ENCODE results near the gene JAZF1.
A peak's percentile ranks its signal among the peaks of the same experiment; 100 is the strongest.

JAZF1 gene

GRCh38 chr7:27999829-28000228, 180.8 kb downstream of the JAZF1 start:
- FAIRE-seq = no peak

GRCh38 chr7:27998382-27998781, 182.2 kb downstream of the JAZF1 start:
- FAIRE-seq = no peak

- no peak for FAIRE-seq
Measured at GRCh38 chr7:27997188-27997707, 183.3 kb downstream of the JAZF1 start.

DNA sequence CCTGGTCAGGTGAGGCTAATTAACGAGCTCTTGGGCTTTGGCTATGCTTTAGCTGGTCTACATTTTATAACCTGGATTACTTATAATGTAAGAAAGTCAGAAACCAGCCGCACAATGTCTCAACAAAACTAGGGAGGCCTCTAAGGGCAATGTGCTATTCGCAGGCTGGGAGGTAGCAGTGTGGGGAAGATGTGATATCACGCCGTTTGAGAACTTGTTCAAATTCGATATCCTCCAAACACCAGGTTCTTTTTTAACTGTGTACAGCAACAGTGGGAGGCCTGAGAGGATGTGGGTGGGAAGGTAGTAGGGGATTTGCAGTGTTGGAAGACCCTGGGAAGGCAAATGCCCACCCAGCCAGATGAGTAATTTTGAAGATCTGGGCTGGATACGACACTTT, 184.5 kb downstream of the JAZF1 start:
- no peak for FAIRE-seq

GRCh38 chr7:27995228-27995627, 185.4 kb downstream of the JAZF1 start:
- no peak for FAIRE-seq

DNA sequence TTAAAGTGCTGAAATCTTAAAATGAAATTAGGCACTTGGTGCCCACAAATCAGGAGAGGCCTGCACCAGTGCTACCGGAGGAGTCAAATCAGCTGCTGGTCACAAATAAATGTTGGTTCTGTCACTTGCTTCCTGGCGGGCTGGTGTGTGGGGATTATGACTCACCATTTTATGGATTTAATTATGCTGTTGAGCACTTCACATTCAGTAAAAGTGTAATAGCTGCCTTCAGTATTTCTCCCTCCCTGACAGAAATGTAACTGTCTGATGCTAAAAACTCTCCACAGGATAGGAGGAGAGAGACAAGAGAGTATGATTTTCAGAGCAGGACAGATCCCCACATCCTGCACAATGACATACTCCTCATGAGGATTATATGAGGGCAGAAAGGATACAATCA, 186.0 kb downstream of the JAZF1 start:
- FAIRE-seq = no peak

DNA sequence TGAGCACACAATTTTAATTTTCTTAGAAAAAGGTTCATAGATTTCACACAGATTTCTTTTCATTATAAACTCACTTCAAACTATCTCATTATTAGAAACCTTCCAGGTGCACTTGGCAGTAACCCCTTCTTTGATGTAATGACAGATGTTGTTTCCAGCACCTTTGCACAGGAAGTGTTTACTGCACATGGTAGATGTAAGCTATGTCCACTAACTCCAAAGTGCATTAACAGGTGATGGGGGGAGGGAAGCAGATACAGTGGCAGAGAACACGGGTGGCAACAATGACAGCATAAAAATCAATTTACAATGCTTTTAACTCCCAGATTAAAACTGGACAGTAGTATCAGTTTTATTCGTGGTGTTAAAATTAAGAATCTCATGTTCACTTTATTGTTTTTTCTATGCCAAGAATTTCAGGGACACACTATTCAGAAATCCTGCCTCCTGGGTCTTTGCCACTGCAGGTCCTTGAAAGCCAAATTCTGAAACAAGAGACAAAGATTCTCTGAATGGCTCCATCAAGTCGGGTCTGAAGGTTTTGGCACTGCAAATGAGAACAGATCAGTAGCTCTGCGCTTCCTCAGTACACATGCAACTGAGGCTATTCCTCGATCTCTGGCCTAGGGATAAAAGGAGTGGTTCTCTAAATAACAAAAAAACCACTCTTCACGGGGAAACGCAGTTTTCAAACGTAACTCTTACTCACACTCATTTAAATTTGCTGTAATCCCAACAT, 187.7 kb downstream of the JAZF1 start:
- no peak for FAIRE-seq

DNA sequence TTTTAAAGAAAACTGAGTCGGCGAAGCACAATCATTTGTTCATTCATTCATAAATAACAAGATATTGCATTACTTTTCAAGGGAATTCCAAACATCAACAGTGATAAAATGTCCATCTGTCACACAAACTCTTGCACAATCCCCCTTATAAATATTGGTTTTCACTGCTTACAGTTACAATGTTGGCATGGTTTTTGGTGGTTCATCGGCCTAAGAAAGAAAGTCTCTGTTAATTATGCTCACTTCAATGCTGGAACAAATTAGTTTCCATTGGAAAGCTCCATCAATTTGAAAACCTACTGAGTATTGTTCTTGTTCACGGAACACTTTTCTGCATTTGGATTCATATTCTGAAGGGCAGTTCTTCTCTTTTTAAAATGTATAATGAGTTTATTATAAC, 188.5 kb downstream of the JAZF1 start:
- FAIRE-seq = no peak

DNA sequence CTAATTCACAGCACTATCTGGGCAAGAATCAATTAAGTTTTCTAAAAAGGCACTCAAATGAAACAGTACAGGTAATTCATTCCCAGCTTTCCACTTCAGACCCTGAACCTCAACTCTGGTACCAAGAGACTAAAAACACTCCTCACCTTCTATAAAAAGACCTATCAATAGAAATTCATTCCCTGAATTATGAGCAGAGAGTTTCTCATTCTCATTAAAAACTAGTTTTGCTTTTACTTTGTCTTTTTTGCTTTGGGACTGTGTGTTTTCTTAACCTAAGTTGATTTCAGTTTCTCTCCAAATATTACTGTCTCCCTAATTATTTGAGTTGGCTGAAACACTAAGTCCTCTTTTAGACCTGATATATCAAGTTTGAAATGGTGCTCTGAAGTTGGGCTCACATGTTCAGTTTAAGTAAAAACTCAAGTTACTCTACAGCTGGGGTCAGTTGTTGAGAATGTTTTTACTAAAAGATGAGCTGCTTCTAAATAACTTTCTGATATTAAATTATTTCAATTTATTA, 189.5 kb downstream of the JAZF1 start:
- no peak for FAIRE-seq

GRCh38 chr7:27976531-27976930, 204.1 kb downstream of the JAZF1 start:
- no peak for FAIRE-seq

DNA sequence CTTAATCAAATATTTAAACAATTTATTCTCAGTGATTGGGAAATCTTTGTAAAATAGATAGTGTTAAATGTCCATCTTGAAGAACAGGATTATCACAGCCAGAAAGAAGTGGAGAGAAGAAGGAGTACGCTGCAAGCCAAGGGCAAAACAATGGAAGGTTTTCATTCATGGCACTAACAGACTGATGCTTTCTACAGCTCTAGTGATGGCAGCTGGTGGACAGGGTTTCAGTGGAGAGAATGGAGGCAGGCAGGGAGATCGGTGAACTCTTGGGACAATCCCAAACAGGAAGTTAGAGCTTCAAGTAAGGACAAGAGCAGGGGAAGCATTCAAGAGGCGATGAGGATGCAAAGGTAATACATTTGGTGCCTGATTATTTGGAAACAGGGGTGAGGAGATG, 207.0 kb downstream of the JAZF1 start:
- no peak for FAIRE-seq

DNA sequence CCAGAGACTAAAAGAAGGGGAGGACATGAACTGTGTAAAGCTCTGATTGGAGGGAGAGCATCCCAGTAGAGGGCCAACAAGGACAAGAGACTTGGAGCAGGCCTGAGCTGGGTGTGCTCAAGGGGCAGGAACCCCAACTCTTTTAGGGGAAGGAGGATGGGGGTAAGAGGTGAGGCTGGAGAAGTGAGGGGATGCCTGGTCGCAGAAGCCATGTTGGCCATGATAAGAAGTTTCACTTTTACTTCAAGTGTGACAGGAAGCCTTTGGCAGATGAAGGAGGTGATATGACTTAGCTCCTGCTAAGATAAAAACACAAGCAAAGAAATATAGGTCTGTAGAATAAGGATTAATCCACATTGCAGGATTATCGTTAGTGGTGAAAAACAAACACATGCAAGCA, 208.3 kb downstream of the JAZF1 start:
- no peak for FAIRE-seq

- no peak for FAIRE-seq
Measured at GRCh38 chr7:27971171-27971812, 209.3 kb downstream of the JAZF1 start.

DNA sequence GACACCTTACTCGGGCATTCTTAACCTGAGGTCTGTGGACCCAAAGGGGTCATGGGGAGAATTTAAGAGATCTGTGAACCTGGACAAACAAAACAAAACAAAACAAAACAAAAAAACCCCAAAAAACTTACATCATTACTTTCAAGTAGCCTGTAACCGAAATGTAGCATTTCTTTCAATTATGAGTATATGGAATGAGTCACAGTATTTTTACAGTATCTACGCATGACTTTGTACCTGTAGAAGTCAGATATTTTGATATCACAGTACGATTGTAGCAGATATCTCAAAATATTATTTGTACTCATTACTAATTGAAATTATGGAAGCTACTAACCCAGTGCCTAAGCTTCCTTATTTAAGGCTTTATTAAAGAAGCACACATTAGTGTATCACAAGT, 210.2 kb downstream of the JAZF1 start:
- FAIRE-seq = no peak

DNA sequence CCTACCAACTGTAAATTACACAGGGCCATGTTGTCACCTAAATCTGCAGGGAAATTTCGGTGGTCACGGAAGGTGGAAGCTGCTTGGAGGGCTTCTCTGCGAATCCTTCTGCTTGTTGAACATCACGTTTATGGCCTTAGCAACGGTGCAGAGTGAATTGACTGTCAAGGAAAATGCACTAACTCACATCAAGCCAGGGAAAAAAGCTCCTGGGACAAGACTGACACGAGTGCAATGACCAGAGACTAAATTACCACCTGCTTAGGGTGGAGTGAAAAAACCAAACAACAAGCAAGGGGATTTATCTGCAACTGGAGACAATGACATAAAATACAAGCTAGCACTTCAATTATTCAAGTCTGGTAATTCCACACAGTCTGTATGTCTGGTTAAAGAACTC, 211.2 kb downstream of the JAZF1 start:
- FAIRE-seq = no peak

DNA sequence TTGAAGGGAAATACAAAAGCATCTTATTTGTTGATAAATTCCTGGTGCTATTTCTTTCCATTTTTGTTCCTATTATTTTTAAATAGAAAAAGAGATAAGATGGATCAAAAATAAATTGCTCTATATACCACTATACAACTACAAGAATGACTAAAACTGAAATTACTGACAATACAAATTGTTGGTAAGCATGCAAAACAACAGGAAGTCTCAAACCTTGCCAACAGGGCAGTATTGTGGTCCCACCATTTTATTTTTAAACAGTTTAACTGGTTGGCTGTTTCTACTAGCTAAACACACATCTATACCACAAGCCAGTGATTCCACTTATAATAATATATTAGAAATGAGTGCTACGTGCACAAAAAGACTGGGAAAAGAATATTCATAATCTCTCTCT, 213.0 kb downstream of the JAZF1 start:
- no peak for FAIRE-seq

DNA sequence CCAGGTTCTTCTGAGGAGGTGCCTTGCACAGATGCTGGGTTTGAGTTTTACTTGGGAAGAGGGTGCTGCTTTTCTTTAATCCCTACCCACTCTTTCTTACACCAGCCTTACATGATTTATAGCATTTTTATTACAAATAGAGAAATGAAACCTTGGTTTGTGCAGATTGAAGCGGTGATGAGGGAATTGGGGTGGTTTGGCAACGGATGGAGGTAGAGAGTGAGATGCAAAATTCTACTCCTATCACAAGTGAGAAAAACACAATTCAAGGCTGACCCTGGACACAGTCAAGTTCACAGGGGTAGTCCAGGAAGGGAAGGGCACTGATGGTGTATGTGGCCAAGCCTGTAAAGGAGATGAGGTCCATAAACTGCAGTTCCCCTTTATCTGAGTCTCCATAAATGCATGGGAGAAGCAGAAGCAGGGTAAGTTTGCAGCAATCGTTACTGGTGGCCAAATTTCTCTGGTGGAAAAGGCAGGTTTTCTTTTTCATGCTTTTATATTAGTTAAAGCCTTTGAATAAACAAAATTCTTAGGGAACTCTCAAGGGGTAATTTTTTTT, 214.3 kb downstream of the JAZF1 start:
- no peak for FAIRE-seq

DNA sequence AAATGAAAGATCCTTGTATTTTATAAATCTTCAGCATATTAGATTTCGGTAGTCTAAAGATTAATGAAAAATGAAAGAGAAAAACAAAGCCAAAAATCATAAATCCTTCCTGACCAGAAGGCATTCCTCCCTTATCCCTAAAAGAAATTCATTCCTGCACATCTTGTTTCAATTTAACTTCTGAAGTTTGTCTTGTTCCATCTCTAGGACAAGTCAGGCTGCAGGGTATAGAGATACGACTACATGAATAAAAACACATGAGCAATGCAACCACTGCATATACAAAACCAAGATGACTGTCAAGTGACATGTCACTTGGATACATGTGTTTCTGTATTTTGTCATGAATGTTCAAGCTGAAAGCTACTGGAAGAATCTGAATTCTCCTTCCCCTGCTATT, 214.9 kb downstream of the JAZF1 start:
- FAIRE-seq = peak; percentile 8

DNA sequence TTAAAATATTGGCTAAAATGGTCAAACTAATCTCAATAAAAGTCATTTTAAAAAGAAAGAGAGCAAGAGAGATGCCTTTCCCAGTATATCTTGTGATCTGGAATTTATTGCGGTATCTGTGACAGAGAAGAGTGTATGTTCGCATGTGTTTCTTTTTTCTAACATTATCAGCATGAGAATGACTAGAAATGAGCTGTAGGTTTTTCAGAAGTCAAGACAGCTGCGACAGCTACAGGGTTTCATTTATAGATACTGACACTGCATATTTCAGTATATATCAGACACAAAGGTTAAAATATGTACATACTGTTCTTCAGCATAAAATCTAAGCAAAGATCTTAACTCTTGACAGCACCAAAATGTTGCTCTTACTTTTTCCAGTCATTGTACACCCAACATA, 215.8 kb downstream of the JAZF1 start:
- FAIRE-seq = no peak

GRCh38 chr7:27963056-27963455, 217.5 kb downstream of the JAZF1 start:
- no peak for FAIRE-seq

GRCh38 chr7:27962273-27962672, 218.3 kb downstream of the JAZF1 start:
- no peak for FAIRE-seq

DNA sequence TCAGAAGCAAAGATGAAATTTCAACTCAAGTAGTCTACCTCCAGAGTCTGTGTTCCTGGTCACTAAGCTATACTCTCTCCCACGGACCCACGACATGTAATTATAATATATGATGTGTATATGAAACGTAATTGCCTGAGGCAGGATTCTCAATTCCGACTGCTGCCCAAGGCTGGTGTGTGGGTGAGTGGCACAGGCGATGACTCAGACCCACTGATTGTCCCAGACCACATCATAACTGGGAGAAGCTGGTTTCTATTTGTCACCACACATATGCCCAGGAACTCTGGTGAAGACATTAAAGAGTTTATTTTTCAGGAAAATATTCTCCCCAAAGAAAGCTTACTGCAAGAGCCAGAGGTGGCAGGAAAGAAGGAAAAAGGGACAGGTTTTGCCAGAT, 219.3 kb downstream of the JAZF1 start:
- FAIRE-seq = no peak

DNA sequence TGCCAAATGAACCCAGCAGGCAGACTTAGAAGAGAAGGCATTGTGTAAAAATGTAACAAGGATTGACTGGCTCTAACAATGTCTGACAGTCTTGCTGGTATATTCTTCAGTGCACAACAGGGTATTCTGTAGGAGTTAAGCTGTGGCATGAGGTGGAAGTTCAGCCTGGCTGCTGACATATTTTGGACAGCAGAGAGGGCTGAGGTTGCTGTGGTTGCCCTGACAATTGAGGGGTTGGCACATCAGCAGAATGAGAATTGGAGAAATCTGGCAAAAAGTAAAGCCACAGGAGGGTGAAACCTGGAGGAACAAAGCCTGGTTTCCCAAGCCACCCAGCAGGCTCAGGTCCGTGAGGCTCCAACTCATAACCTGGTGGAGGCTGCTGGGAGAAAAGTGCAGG, 220.2 kb downstream of the JAZF1 start:
- no peak for FAIRE-seq

- no peak for FAIRE-seq
Measured at GRCh38 chr7:27958933-27959548, 221.6 kb downstream of the JAZF1 start.

Data from G401.6 (cell line).